Stimulated activated CD8-positive, alpha-beta memory T cell treated with anti-CD3 and anti-CD28 coated beads, Interleukin-2, amount 100 ng/mL, for 48 hours (primary cell): ENCODE measurements around the gene HEXD.
"Not testable (repeated sequence)": the region's sequence is repeated elsewhere in the genome, so short reads cannot be mapped to it uniquely, and the experiment has no call there.

Experiments used
- DNase-seq, 2 donors: peaks; one replicate each; pipeline ENCODE4 v3.0.0-alpha.2; 2020; ENCODE audit warnings: low read depth in 2 of 2

Gene HEXD

GRCh38 chr17:82382220-82382932 lies 35.8 kb upstream of the HEXD start:
- DNase-seq, result not testable (repeated sequence)

GRCh38 chr17:82382933-82383255 lies 35.3 kb upstream of the HEXD start:
- no peak for DNase-seq

DNA sequence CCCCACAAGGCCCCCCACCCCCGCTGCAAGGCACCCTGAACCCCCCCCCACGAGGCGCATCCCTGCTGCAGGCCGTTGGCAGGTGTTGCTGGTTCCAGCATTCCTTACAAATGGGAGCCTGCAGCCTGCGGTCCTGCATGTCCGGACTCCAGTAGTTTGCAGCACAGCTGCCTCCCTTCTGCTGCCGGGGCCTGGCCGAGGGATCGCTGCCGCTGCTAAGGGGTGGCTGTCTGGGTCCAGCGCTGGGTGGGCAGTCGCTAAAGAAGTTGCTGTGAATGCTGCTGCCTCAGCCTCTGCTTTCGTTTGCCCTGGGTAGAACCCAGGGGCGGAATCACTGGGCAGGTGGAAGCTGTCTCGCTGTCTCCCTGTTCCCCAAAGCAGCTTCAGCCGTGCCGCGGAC lies 34.7 kb upstream of the HEXD start:
- DNase-seq, result no peak

DNA sequence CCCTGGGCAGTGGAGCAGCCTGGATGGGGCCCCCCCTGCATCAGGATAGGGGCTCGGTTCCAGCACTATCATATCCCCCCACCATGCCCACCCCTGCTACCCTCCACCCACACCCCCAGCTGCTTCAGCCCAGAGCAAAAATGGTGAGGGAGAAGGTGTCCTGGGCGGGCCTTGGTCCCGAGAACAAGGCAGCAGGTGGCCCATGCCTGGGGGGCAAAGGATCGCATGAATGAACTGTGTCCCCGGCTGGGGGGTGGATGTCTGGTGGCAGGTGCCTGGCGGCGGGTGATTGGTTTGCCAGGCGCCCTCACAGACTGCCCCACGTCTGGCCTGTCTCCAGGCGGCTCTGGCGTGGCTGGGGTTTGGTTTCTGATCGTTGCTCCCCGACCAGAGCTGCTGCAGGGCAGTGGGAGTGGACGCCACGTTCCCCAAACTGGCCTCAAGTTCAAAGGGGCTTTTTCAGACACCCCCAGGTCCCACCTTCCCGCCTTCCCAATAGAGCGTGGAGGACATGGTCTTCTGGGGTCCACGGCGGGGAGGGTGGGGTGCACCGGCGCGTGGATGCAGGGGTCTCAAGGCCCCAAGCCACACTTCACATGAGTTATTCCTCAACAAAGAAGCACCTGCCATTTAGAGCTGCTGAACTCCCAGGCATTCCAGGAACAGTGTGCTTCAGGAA lies 34.0 kb upstream of the HEXD start:
- no peak for DNase-seq

DNA sequence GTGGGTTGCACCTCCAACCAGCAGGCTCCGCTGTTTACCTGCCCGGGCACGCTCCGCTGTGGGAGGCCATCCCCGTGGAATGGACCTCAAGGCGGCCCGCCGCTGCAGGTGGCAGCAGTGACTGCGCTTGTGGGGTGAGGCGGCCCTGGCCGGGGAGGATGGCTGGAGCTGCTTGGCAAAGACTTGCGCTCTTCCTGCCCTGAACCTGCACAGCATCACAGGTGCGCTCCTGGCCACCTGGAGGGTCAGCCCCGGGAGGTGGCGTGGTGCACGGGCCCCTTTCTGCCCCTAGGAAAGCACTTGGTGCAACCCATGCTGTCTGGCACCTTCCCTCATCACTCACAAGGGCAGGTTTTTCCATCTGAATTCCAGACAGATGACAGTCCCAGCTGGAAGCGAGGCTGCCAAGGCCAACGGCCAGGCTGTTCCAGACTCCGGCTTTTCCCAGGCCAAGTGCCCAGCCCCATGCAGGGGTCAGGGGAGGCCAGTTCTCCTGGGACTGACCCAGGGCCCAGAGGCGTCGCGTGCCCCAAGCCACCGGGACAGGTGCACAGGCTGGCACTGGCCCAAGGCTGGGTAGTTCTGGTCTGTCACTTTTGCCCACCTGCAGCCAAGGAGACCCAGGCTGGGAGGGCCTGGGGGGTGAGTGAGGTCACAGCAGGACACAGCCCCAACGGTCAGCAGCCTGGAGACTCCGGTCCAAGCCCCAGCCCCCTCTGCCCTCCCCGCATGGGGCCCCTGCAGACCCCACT lies 33.2 kb upstream of the HEXD start:
- no peak for DNase-seq

GRCh38 chr17:82385559-82386254 lies 32.4 kb upstream of the HEXD start:
- no peak for DNase-seq

DNA sequence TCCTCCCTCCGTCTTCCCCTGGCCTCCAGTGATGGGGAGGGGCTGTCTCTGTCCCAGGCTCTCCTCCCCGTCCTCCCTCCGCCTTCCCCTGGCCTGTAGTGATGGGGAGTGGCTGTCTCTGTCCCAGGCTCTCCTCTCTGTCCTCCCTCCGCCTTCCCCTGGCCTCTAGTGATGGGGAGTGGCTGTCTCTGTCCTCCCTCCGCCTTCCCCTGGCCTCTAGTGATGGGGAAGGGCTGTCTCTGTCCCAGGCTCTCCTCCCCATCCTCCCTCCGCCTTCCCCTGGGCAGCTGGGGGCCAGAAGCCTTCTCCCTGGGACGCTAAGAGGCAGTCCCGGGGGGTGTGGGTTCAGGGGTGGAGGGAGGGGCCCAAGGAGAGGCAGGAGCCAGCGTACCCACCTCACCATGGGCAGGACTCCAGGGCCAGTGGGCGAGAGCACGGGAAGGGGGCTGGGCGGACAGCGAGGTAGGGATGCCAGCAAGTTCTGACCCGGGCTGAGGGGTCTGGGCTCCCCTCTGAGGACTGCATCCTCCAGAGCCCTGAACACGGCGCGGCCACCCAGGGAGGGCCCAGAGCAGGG lies 31.8 kb upstream of the HEXD start:
- no peak for DNase-seq

DNA sequence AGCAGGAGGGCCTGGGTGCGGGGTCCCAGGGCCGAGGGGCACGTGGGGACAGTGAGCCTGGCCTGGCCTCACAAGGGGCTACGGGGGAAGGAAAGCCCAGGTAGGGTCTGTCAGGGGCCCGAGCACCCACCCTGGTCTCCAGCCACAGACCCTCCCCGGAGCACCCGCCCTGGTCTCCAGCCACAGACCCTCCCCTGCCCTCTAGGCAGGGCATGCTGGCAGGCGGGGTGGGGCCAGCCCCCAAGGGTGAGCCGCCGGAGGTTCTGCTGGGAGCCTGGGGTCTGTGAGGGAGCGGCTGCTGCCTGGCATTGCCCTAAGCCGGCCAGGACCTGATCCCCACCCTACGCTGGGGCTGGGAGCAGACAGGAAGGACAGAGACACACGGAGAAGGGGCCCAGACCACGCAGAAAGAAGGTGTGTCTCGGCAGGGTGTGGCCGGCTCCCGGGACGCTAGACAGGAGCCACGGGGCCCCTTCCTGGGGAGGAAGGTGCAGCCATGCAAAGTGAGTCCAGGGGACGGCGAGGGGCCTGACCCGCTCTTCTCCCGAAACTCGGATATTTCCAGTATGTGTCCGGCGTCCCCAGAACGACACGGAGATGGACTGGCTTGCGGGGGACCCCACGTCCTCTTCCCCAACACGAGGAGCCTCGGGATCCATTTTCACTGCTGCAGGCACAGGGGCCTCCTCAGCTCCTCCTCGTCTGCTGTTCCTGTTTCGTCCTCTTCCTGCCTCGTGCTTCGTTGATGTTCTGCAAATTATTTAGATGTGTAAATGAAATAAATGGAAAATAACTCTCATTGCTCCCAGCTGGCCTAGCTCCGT lies 31.1 kb upstream of the HEXD start:
- no peak for DNase-seq

DNA sequence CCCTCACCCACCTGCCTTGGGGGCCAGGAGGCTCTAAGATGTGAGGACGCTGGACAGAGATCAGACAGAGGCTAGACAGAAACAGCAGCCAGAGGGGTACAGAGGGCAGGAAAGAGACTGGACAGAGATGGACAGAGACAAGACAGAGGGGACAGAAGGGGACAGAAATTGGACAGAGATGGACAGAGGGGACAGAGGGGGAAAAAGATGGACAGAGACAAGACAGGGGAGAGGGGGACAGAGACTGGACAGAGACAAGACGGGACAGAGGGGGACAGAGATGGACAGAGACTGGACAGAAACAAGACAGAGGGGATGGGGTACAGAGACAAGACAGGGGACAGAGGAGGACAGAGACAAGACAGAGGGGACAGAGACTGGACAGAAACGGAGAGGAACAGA lies 30.4 kb upstream of the HEXD start:
- no peak for DNase-seq

- DNase-seq, result no peak
Observed at GRCh38 chr17:82388223-82388921, 29.8 kb upstream of the HEXD start.

DNA sequence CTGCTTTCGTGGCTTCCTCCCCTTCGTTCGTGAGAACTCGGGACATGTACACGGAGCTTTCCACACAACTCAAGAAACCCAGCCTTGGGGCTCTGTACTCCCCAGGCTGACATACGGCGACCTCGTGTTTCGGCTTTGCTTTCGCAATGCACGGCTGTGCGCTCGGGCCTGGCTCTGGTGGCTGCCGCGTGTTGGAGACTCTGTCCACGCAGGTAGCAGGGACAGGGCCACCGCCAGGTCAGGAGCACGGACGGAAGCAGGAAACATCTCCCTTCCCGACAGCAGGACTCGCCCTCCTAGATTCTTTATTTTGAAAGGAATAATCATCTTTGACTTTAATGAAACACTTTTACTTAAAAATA lies 29.2 kb upstream of the HEXD start:
- DNase-seq, result no peak

DNA sequence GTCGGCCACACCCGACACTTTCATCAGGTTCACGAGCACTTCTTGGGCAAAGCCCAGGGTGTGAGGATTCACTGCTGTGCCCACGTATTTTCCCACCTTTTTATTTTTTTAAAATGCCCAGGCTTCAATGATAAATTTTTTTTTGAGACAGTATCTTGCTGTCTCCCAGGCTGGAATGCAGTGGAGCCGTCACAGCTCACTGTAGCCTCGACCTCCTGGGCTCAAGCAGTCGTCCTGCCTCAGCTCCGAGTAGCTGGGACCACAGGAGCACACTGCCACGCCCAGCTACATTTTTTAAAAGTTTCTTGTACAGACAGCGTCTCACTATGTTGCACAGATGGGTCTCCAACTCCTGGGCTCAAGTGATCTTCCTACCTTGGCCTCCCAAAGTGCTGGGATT lies 28.8 kb upstream of the HEXD start:
- no peak for DNase-seq

- no peak for DNase-seq
Observed at GRCh38 chr17:82390015-82390859, 27.9 kb upstream of the HEXD start.

DNA sequence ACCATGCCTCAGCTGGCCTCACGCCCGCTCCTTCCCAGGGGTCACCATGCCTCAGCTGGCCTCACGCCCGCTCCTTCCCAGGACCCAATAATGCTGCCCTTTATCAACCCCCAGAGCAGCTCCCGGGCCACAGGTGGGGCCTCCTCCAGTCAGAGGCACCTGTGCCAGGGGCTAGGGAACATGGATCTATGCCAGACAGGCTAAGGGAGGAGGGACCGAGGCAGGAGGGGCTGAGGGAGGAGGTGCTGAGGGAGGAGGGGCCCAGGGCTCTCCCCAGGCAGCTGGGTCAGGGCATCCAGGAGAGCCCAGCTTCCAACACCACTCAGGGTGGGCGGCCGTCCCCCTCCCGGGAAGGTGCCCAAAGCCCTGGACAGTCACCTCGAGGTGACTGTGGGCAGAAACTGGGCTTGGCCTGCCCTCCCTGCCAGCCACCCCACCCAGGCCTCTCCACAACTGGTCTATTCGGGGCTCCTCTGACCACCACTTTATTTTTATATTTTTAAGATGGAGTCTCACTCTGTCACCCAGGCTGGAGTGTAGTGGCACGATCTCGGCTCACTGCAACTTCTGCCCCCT lies 27.2 kb upstream of the HEXD start:
- DNase-seq, result no peak

DNA sequence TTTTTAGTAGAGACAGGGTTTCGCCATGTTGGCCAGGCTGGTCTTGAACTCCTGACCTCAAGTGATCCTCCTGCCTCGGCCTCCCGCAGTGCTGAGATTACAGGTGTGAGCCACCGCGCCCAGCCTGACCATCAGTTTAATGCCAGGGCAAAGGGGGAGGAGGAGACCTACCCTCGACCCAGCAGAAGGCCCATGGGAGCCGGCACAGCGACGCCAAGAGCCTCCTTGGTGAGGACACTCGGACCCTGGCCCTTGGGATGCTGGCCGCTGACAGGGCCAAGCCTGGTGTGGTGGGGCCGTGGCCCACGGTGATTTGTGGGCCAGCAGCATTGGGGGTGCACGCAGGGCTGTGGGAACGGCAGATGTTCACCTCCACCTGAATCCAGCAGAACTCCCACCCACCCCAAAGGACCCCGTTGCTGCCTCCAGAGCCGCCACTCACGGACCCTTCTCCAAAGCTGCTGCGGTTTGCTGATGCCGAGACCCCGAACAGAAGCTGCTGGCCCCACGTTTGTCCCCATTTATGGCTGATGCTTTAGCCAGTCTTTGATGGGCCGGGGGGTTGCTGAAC lies 26.6 kb upstream of the HEXD start:
- no peak for DNase-seq

- DNase-seq, result no peak
Observed at GRCh38 chr17:82392209-82392920, 25.8 kb upstream of the HEXD start.

DNA sequence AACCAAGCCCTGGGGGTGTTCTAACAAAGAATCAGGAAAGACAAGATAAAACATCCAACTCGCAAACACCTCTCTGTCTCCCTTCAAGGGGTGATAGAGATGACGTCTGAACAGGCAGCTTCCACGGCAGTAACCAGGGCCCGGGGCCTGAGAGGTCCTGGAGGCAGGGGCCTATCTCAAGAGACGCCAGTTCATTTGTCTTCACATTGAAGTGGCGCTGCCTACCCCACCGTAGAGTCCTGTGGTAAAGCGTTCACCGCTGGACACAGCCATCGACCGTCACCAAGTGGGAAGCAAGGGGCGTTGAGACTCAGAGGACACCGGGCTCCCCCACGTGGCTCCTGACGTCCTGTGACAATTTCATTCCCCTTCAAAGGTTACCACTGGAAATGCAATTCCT lies 25.2 kb upstream of the HEXD start:
- no peak for DNase-seq

- DNase-seq, result no peak
Observed at GRCh38 chr17:82394278-82394677, 23.9 kb upstream of the HEXD start.
